Measurements from ENCODE around the gene LARP1.

The LARP1 gene

GRCh38 chr5:154860765-154861164 is 105.6 kb downstream of the LARP1 start:
- H4K8ac ChIP-seq (ENCODE audit: low read depth, low read length): no peak overlapping the region
- no peak overlapping the region for H2BK5ac ChIP-seq (ENCODE audit: low read depth, low read length, poor library complexity)
- no peak overlapping the region for H2BK120ac ChIP-seq (ENCODE audit: insufficient read depth, low read length, poor library complexity)
- no peak overlapping the region for H3K14ac ChIP-seq (ENCODE audit: low read length)
- WGBS (ENCODE audit: extremely low coverage, insufficient coverage, insufficient read length): no CpG with 5 or more reads among the region's 4 CpGs
- no peak overlapping the region for H3K27ac ChIP-seq (ENCODE audit: low read depth, low read length)
- no peak overlapping the region for H2BK12ac ChIP-seq (ENCODE audit: low read length)
- no peak overlapping the region for H3K18ac ChIP-seq (ENCODE audit: low read length)
- H2AFZ ChIP-seq (ENCODE audit: insufficient read depth, low read length, poor library complexity): no peak overlapping the region
- peak overlapping the region; percentile 15 for H3K4ac ChIP-seq (ENCODE audit: low read depth, low read length)
- H3K23ac ChIP-seq (ENCODE audit: low read length): no peak overlapping the region
- H3K4me3 ChIP-seq (ENCODE audit: low read depth, low read length): no peak overlapping the region
- no peak overlapping the region for H3K4me2 ChIP-seq (ENCODE audit: low read length)
- H4K91ac ChIP-seq (ENCODE audit: low read depth, low read length): no peak overlapping the region
- peaks cover 11% of the 10 kb centered on the region in 2 experiments for H3K36me3 ChIP-seq (ENCODE audit: control insufficient read depth in 1 of 2, insufficient read depth in 2 of 2, low read length in 2 of 2)
- no peaks in the 10 kb centered on the region for H3K9me3 ChIP-seq (ENCODE audit: insufficient read depth, low read depth, low read length)
- no peak overlapping the region for H2AK5ac ChIP-seq (ENCODE audit: low read length)
- no peak overlapping the region for H4K12ac ChIP-seq (ENCODE audit: low read depth, low read length)
- no peaks in the 10 kb centered on the region for H3K27me3 ChIP-seq (ENCODE audit: insufficient read depth, low read length)
- no peak overlapping the region for H3K9ac ChIP-seq (ENCODE audit: low read length)
- peaks cover 4 to 7% of the 10 kb centered on the region in 2 experiments for H3K4me1 ChIP-seq (ENCODE audit: control insufficient read depth in 1 of 2, insufficient read depth in 2 of 2, low read length in 2 of 2)
- DNase-seq: no peak
- peaks cover 15% of the 10 kb centered on the region for H3K79me1 ChIP-seq (ENCODE audit: low read length)
- H3K79me2 ChIP-seq (ENCODE audit: control insufficient read depth, insufficient read depth, low read length, poor library complexity): peaks cover 5% of the 10 kb centered on the region

- Histone ChIP-seq H4K91ac (ENCODE audit: low read depth, low read length) (no peak overlapping the region), H3K9me3 (ENCODE audit: insufficient read depth, low read depth, low read length) (no peaks in the 10 kb centered on the region), H4K8ac (ENCODE audit: low read depth, low read length) (no peak overlapping the region), H2BK5ac (ENCODE audit: low read depth, low read length, poor library complexity) (no peak overlapping the region), H3K79me1 (ENCODE audit: low read length) (peaks cover 13% of the 10 kb centered on the region), H3K36me3 (ENCODE audit: control insufficient read depth in 1 of 2, insufficient read depth in 2 of 2, low read length in 2 of 2) (peaks cover 15 to 17% of the 10 kb centered on the region in 2 experiments), H3K4me3 (ENCODE audit: low read depth, low read length) (no peak overlapping the region), H3K79me2 (ENCODE audit: control insufficient read depth, insufficient read depth, low read length, poor library complexity) (peaks cover 5% of the 10 kb centered on the region), H2BK12ac (ENCODE audit: low read length) (no peak overlapping the region), H3K4ac (ENCODE audit: low read depth, low read length) (peak overlapping the region; percentile 13), H3K4me1 (ENCODE audit: control insufficient read depth in 1 of 2, insufficient read depth in 2 of 2, low read length in 2 of 2) (peaks cover 4 to 7% of the 10 kb centered on the region in 2 experiments), H3K14ac (ENCODE audit: low read length) (no peak overlapping the region), H3K27me3 (ENCODE audit: insufficient read depth, low read length) (no peaks in the 10 kb centered on the region), H3K4me2 (ENCODE audit: low read length) (no peak overlapping the region), H2AFZ (ENCODE audit: insufficient read depth, low read length, poor library complexity) (no peak overlapping the region), H3K18ac (ENCODE audit: low read length) (no peak overlapping the region), H3K23ac (ENCODE audit: low read length) (no peak overlapping the region), H3K9ac (ENCODE audit: low read length) (no peak overlapping the region), H2AK5ac (ENCODE audit: low read length) (no peak overlapping the region), H3K27ac (ENCODE audit: low read depth, low read length) (no peak overlapping the region), H4K12ac (ENCODE audit: low read depth, low read length) (no peak overlapping the region), H2BK120ac (ENCODE audit: insufficient read depth, low read length, poor library complexity) (no peak overlapping the region)
- WGBS (ENCODE audit: extremely low coverage, insufficient coverage, insufficient read length): no CpG with 5 or more reads among the region's 8 CpGs
- no peak for DNase-seq
Observed at GRCh38 chr5:154861946-154862345, 106.8 kb downstream of the LARP1 start.

GRCh38 chr5:154862766-154863165 is 107.6 kb downstream of the LARP1 start:
- Histone ChIP-seq H3K9ac (ENCODE audit: low read length) (no peak overlapping the region), H3K27ac (ENCODE audit: low read depth, low read length) (no peak overlapping the region), H2BK120ac (ENCODE audit: insufficient read depth, low read length, poor library complexity) (no peak overlapping the region), H4K8ac (ENCODE audit: low read depth, low read length) (no peak overlapping the region), H2AFZ (ENCODE audit: insufficient read depth, low read length, poor library complexity) (no peak overlapping the region), H2BK12ac (ENCODE audit: low read length) (no peak overlapping the region), H2BK5ac (ENCODE audit: low read depth, low read length, poor library complexity) (no peak overlapping the region), H3K4me3 (ENCODE audit: low read depth, low read length) (no peak overlapping the region), H3K18ac (ENCODE audit: low read length) (no peak overlapping the region), H3K27me3 (ENCODE audit: insufficient read depth, low read length) (no peaks in the 10 kb centered on the region), H3K36me3 (ENCODE audit: control insufficient read depth in 1 of 2, insufficient read depth in 2 of 2, low read length in 2 of 2) (peaks cover 15 to 17% of the 10 kb centered on the region in 2 experiments), H2AK5ac (ENCODE audit: low read length) (no peak overlapping the region), H3K79me2 (ENCODE audit: control insufficient read depth, insufficient read depth, low read length, poor library complexity) (peaks cover 4% of the 10 kb centered on the region), H4K12ac (ENCODE audit: low read depth, low read length) (no peak overlapping the region), H3K4me2 (ENCODE audit: low read length) (no peak overlapping the region), H3K79me1 (ENCODE audit: low read length) (peaks cover 6% of the 10 kb centered on the region), H3K9me3 (ENCODE audit: insufficient read depth, low read depth, low read length) (no peaks in the 10 kb centered on the region), H3K4ac (ENCODE audit: low read depth, low read length) (no peak overlapping the region), H3K4me1 (ENCODE audit: control insufficient read depth in 1 of 2, insufficient read depth in 2 of 2, low read length in 2 of 2) (peaks cover 4 to 7% of the 10 kb centered on the region in 2 experiments), H4K91ac (ENCODE audit: low read depth, low read length) (no peak overlapping the region), H3K14ac (ENCODE audit: low read length) (no peak overlapping the region), H3K23ac (ENCODE audit: low read length) (no peak overlapping the region)
- WGBS (ENCODE audit: extremely low coverage, insufficient coverage, insufficient read length): no CpG with 5 or more reads among the region's 2 CpGs
- DNase-seq: no peak

GRCh38 chr5:154863291-154864080 is 108.3 kb downstream of the LARP1 start:
- no peak overlapping the region for H4K12ac ChIP-seq (ENCODE audit: low read depth, low read length)
- no peak overlapping the region for H2BK5ac ChIP-seq (ENCODE audit: low read depth, low read length, poor library complexity)
- H3K79me1 ChIP-seq (ENCODE audit: low read length): peaks cover 1% of the 10 kb centered on the region

More at GRCh38 chr5:154863291-154864080, 108.3 kb downstream of the LARP1 start:
- H3K4me1 ChIP-seq (ENCODE audit: control insufficient read depth in 1 of 2, insufficient read depth in 2 of 2, low read length in 2 of 2): peaks cover 4 to 7% of the 10 kb centered on the region in 2 experiments
- H2BK120ac ChIP-seq (ENCODE audit: insufficient read depth, low read length, poor library complexity): no peak overlapping the region
- no peak overlapping the region for H3K4ac ChIP-seq (ENCODE audit: low read depth, low read length)
- no peak overlapping the region for H3K4me3 ChIP-seq (ENCODE audit: low read depth, low read length)
- peaks cover 15 to 17% of the 10 kb centered on the region in 2 experiments for H3K36me3 ChIP-seq (ENCODE audit: control insufficient read depth in 1 of 2, insufficient read depth in 2 of 2, low read length in 2 of 2)
- no peak overlapping the region for H2AFZ ChIP-seq (ENCODE audit: insufficient read depth, low read length, poor library complexity)
- H3K27ac ChIP-seq (ENCODE audit: low read depth, low read length): no peak overlapping the region
- H2BK12ac ChIP-seq (ENCODE audit: low read length): no peak overlapping the region
- no peak overlapping the region for H2AK5ac ChIP-seq (ENCODE audit: low read length)
- no peak for DNase-seq
- no peaks in the 10 kb centered on the region for H3K9me3 ChIP-seq (ENCODE audit: insufficient read depth, low read depth, low read length)
- H3K79me2 ChIP-seq (ENCODE audit: control insufficient read depth, insufficient read depth, low read length, poor library complexity): peaks cover 3% of the 10 kb centered on the region
- no peak overlapping the region for H3K14ac ChIP-seq (ENCODE audit: low read length)
- no peak overlapping the region for H3K23ac ChIP-seq (ENCODE audit: low read length)
- no peaks in the 10 kb centered on the region for H3K27me3 ChIP-seq (ENCODE audit: insufficient read depth, low read length)
- no peak overlapping the region for H3K4me2 ChIP-seq (ENCODE audit: low read length)
- no peak overlapping the region for H3K9ac ChIP-seq (ENCODE audit: low read length)
- WGBS (ENCODE audit: extremely low coverage, insufficient coverage, insufficient read length): no CpG with 5 or more reads among the region's 7 CpGs
- no peak overlapping the region for H3K18ac ChIP-seq (ENCODE audit: low read length)
- H4K8ac ChIP-seq (ENCODE audit: low read depth, low read length): no peak overlapping the region
- no peak overlapping the region for H4K91ac ChIP-seq (ENCODE audit: low read depth, low read length)
